Endothelial cell (in vitro differentiated cells): ENCODE results near the gene FIBP. TPM values are rescaled to one million over a fixed set of nuclear protein-coding genes. Genes with fewer than 3 reads are reported as not detected.

ENCODE experiments used
- DNase-seq: peaks from one replicate; pipeline ENCODE4 v3.0.0; 2021; ENCODE audit warnings: low spot score
- H3K27ac Mint-ChIP-seq: one replicate; pipeline ENCODE4 v1.8.0; 2021; ENCODE audit warnings: mixed read lengths, inconsistent platforms; ENCODE audit not compliant: unreplicated experiment
- H3K27me3 Mint-ChIP-seq: one replicate; pipeline ENCODE4 v1.8.0; 2021; ENCODE audit warnings: mild to moderate bottlenecking, moderate library complexity, mixed read lengths, inconsistent platforms; ENCODE audit not compliant: unreplicated experiment
- H3K36me3 Mint-ChIP-seq: one replicate; pipeline ENCODE4 v1.8.0; 2021; ENCODE audit warnings: mild to moderate bottlenecking, low read depth, mixed read lengths, inconsistent platforms; ENCODE audit not compliant: unreplicated experiment
- H3K4me1 Mint-ChIP-seq: one replicate; pipeline ENCODE4 v1.8.0; 2021; ENCODE audit warnings: mild to moderate bottlenecking, mixed read lengths, inconsistent platforms; ENCODE audit not compliant: unreplicated experiment
- H3K4me3 Mint-ChIP-seq: one replicate; pipeline ENCODE4 v1.8.0; 2021; ENCODE audit warnings: mild to moderate bottlenecking, mixed read lengths, inconsistent platforms; ENCODE audit not compliant: unreplicated experiment
- H3K9me3 Mint-ChIP-seq: one replicate; pipeline ENCODE4 v1.8.0; 2021; ENCODE audit warnings: mixed read lengths, inconsistent platforms; ENCODE audit not compliant: unreplicated experiment
- total RNA-seq: library from RNA; stranded (reverse); fragmentation: NEBNext Ultra II Directional; extraction: Animal tissue kit (Norgen Biotek cat#: 25700); gene quantifications from one replicate; pipeline ENCODE4 v1.2.1, GENCODE V29; 2021; ENCODE audit not compliant: unreplicated experiment
- TF ChIP-seq, protein P1 (sequence below): fragments of 200-600 bp; sonication (generic); IDR thresholded peaks from one replicate; pipeline ENCODE4 v1.5.0; 2021; ENCODE audit warnings: antibody characterized with exemption; ENCODE audit not compliant: unreplicated experiment

FIBP gene
- total RNA-seq, 1 donor from 2014 or later: 75.6 TPM

DNA sequence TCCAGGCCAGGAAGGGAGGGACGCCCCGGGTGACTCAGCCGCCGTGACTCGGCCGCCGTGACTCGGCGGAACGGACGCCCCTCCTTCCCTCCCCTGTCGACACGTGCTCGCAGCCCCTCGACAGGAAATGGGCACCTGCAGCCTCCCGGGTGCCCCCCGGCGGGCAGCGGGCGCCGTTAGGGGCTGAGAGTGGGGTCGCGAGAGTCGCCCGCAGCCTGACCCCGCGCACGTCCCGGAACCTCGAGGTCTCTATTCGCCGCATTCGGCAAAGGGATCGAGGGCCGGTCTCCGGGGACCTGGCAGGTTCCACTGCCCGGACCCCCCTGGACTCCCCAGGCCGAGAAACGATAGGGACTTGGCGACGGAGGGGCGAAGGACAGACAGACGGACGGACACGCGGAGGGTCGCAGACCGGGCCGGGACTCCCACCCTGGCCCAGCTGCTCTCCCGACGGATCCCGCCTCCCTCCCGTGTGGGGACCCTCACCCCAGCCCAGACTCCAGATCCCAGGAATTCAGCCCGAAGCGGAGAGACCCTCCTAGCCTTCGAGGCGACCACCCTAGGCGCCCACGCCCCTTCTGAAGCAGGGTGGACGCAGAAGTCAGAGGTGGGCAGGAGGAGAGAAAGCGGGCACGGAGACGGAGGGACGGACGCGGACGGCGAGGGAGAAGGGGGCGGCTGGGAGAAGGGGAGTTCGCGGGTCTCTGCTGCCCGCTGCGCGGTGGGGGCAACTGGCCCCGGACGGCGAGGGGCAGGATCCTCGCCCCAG, 11.3 kb upstream of the FIBP start:
- H3K9me3 Mint-ChIP-seq: no peaks in the 10 kb centered on the region
- peak overlapping the region; percentile 42 for H3K4me3 Mint-ChIP-seq
- H3K36me3 Mint-ChIP-seq: no peaks in the 10 kb centered on the region
- peaks cover 20% of the 10 kb centered on the region for H3K27me3 Mint-ChIP-seq
- H3K27ac Mint-ChIP-seq: no peak overlapping the region
- TF ChIP-seq, protein P1, sequence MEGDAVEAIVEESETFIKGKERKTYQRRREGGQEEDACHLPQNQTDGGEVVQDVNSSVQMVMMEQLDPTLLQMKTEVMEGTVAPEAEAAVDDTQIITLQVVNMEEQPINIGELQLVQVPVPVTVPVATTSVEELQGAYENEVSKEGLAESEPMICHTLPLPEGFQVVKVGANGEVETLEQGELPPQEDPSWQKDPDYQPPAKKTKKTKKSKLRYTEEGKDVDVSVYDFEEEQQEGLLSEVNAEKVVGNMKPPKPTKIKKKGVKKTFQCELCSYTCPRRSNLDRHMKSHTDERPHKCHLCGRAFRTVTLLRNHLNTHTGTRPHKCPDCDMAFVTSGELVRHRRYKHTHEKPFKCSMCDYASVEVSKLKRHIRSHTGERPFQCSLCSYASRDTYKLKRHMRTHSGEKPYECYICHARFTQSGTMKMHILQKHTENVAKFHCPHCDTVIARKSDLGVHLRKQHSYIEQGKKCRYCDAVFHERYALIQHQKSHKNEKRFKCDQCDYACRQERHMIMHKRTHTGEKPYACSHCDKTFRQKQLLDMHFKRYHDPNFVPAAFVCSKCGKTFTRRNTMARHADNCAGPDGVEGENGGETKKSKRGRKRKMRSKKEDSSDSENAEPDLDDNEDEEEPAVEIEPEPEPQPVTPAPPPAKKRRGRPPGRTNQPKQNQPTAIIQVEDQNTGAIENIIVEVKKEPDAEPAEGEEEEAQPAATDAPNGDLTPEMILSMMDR: no peak
- DNase-seq: peak; percentile 49
- H3K4me1 Mint-ChIP-seq: peaks cover 3% of the 10 kb centered on the region

DNA sequence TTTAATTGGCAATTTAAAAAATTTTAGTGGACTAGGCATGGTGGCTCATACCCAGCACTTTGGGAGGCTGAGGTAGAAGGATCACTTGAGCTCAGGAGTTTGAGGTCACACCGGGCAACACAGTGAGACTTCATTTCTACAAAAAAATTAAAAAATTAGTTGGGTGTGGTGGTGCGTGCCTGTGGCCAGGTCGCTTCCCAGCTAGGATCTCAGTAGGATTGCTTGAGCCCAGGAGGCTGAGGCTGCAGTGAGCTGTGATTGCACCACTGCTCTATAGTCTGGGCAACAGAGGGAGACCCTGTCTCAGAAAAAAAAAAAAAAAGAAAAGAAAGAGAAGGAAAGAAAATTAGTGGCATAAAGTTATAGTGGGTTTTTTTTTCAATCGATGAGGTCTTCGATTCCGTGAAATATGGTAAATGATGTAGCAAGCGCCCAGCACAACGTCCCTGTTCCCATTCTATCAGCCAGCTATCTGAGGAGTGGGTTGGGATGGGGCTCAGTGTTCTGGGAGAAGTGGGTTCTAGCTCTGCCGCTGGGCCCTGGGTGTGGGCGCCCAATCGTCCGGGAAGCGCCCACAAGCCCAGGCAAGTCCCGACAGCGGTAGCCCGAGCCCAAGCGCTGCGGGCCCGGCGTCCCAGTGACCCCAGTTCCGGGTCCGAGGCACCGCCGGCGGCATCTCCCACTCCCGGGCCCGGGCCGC, 10.5 kb upstream of the FIBP start:
- H3K9me3 Mint-ChIP-seq: no peaks in the 10 kb centered on the region
- peaks cover 23% of the 10 kb centered on the region for H3K27me3 Mint-ChIP-seq
- peak overlapping the region; percentile 64 for H3K27ac Mint-ChIP-seq
- TF ChIP-seq, protein P1: no peak
- H3K36me3 Mint-ChIP-seq: no peaks in the 10 kb centered on the region
- H3K4me1 Mint-ChIP-seq: peaks cover 9% of the 10 kb centered on the region
- peak overlapping the region; percentile 88 for H3K4me3 Mint-ChIP-seq
- no peak for DNase-seq

DNA sequence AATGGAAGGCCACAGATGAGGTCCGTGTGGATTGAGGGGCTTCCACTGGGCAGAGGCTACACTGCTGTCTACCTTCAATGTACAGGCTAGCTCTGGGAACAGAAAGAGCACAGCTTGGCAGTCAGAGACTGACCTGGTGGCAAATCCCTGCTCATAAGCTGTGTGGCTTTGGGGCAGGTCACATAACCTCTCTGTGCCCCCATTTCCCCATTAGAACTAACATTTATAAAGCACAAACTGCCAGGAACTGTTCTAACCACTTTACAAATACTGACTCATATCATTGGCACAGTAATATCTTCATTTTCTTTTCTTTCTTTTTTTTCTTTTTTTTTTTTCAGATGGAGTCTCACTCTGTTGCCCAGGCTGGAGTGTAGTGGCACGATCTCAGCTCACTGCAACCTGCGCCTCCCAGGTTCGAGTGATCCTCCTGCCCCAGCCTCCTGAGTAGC, 8.8 kb upstream of the FIBP start:
- peaks cover 23% of the 10 kb centered on the region for H3K4me1 Mint-ChIP-seq

DNA sequence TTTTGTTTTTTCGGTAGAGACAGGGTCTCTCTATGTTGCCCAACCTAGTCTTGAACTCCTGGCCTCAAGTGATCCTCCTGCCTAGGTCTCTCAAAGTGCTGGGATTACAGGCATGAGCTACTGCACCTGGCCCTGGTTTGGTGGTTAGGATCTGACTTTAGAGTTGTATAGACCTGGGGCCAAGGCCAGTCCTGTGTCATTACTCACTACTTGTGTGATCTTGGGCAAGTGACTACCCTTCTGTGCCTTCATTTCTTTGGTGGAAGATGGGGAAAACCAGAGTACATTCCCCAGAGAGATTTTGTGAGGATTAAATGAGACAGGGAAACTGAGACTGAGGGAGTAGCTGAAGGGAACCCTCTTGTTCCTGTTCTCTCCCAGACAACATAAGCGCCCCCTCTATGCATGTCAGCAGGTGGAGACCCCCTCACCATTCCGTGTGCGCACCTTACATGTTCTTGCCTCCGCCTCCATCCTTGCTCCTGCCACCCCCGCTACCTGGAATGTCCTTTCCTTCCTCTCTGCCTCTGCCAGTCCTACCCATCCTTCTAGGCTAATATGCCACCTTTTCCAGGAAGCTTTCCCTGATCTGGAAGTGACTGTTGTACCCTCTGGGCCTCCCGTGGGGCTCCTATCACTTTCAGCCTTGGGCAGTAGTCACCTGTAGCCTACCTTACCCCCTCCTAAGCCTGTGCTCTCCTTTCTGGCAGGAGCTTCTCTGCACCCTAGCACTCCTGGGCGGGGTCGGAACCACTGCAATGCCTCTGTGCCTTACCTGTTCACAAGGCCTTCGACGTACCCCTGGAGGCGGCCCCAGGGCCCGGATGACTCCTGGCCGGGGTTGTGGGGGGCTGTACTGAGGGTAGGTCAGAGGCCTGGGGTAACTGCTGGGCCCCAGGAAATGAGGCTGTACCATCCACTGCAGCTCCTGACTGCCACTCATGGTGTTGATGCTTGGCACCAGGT, 8.0 kb upstream of the FIBP start:
- Mint-ChIP-seq H3K27ac (no peak overlapping the region), H3K4me3 (no peak overlapping the region), H3K36me3 (no peaks in the 10 kb centered on the region), H3K27me3 (peaks cover 26% of the 10 kb centered on the region), H3K4me1 (peaks cover 25% of the 10 kb centered on the region), H3K9me3 (no peaks in the 10 kb centered on the region)
- no peak for DNase-seq
- TF ChIP-seq, protein P1: no peak

More for the DNA sequence above, 8.8 kb upstream of the FIBP start:
- H3K4me3 Mint-ChIP-seq: no peak overlapping the region
- TF ChIP-seq, protein P1: no peak
- no peaks in the 10 kb centered on the region for H3K36me3 Mint-ChIP-seq
- no peak overlapping the region for H3K27ac Mint-ChIP-seq
- H3K9me3 Mint-ChIP-seq: no peaks in the 10 kb centered on the region
- peaks cover 27% of the 10 kb centered on the region for H3K27me3 Mint-ChIP-seq
- no peak for DNase-seq
